Hepatocyte (in vitro differentiated cells): ENCODE results near the gene CPA1.

Experiments used
- CTCF ChIP-seq: fragments of 200-600 bp; sonication (generic); IDR thresholded peaks from 2 replicates; pipeline ENCODE4 v1.5.1; 2016; ENCODE audit warnings: antibody characterized with exemption, mild to moderate bottlenecking; ENCODE audit not compliant: poor library complexity
- EZH2 ChIP-seq: fragments of 200-600 bp; sonication (generic); IDR thresholded peaks from 2 replicates; pipeline ENCODE4 v1.6.1; 2016; ENCODE audit warnings: antibody characterized with exemption, mild to moderate bottlenecking, borderline replicate concordance
- EZH2phosphoT487 ChIP-seq: fragments of 200-600 bp; sonication (generic); IDR thresholded peaks from one replicate; pipeline ENCODE4 v1.6.1; 2018; ENCODE audit warnings: antibody characterized with exemption, mild to moderate bottlenecking, low read depth, moderate library complexity; ENCODE audit not compliant: unreplicated experiment, severe bottlenecking

GRCh38 chr7:130360518-130360917, 19.8 kb upstream of the CPA1 start:
- TF ChIP-seq CTCF (no peak), EZH2 (no peak), EZH2phosphoT487 (no peak)
